Endodermal cell (in vitro differentiated cells): ENCODE measurements around the gene MYH14. TPM values are rescaled to one million over a fixed set of nuclear protein-coding genes. Genes with fewer than 3 reads are reported as not detected.

Experiments
- DNase-seq: peaks from one replicate; pipeline ENCODE4 v3.0.0-alpha.2; 2017
- H3K27ac ChIP-seq: 2 replicates; pipeline ENCODE4 v1.5.1; 2013; ENCODE audit warnings: mild to moderate bottlenecking, low read depth, low read length, moderate library complexity
- H3K27me3 ChIP-seq: 2 replicates; pipeline ENCODE4 v1.6.1; 2013; ENCODE audit warnings: mild to moderate bottlenecking, low read length, moderate library complexity; ENCODE audit not compliant: insufficient read depth, control insufficient read depth, poor library complexity, severe bottlenecking
- H3K36me3 ChIP-seq: 2 replicates; pipeline ENCODE4 v1.7.0; 2013; ENCODE audit warnings: mild to moderate bottlenecking, low read length, moderate library complexity; ENCODE audit not compliant: control insufficient read depth, insufficient read depth
- H3K4me1 ChIP-seq: one replicate; pipeline ENCODE4 v1.7.0; 2013; ENCODE audit warnings: low read length; ENCODE audit not compliant: control insufficient read depth, insufficient read depth
- H3K4me3 ChIP-seq: 2 replicates; pipeline ENCODE4 v1.5.1; 2013; ENCODE audit warnings: mild to moderate bottlenecking, low read length, moderate library complexity
- H3K9ac ChIP-seq: 2 replicates; pipeline ENCODE4 v1.6.1; 2013; ENCODE audit warnings: mild to moderate bottlenecking, low read length, moderate library complexity; ENCODE audit not compliant: poor library complexity, severe bottlenecking; ENCODE audit errors: extremely low read depth
- H3K9me3 ChIP-seq: 2 replicates; pipeline ENCODE4 v1.6.1; 2013; ENCODE audit warnings: mild to moderate bottlenecking, low read length, moderate library complexity; ENCODE audit not compliant: control insufficient read depth
- H3K27ac Mint-ChIP-seq: 2 replicates; pipeline ENCODE4 v1.8.0; 2020; ENCODE audit warnings: mixed read lengths
- H3K27me3 Mint-ChIP-seq: 2 replicates; pipeline ENCODE4 v1.8.0; 2021; ENCODE audit warnings: mild to moderate bottlenecking, mixed read lengths; ENCODE audit not compliant: insufficient read depth
- H3K36me3 Mint-ChIP-seq: 2 replicates; pipeline ENCODE4 v1.8.0; 2020; ENCODE audit warnings: low read depth, mixed read lengths
- H3K4me1 Mint-ChIP-seq: 2 replicates; pipeline ENCODE4 v1.8.0; 2020; ENCODE audit warnings: mixed read lengths
- H3K4me3 Mint-ChIP-seq: 2 replicates; pipeline ENCODE4 v1.8.0; 2020; ENCODE audit warnings: mild to moderate bottlenecking, moderate library complexity, mixed read lengths
- H3K9me3 Mint-ChIP-seq: 2 replicates; pipeline ENCODE4 v1.8.0; 2020; ENCODE audit warnings: mild to moderate bottlenecking, mixed read lengths
- CTCF ChIP-seq: fragments of 200-600 bp; sonication (generic); conservative IDR thresholded peaks from 2 replicates; pipeline ENCODE4 v1.5.0; 2021; ENCODE audit warnings: antibody characterized with exemption, mild to moderate bottlenecking
- WGBS, 2 experiments: methylation state at CpG; one replicate each; pipeline versions ENCODE4 v1.1.5 to v1.1.7; 2013; ENCODE audit warnings: missing lambda C conversion rate in 2 of 2, mixed read lengths in 1 of 2; ENCODE audit not compliant: insufficient coverage in 1 of 2, insufficient read length in 1 of 2; 5-methylcytosine and 5-hydroxymethylcytosine counted together
- total RNA-seq, 2 donors: library from RNA; stranded (reverse); fragmentation: NEBNext Ultra II Directional in 1 of 2; extraction: Animal tissue kit (Norgen Biotek cat#: 25700) in 1 of 2; gene quantifications; 2 replicates in 1 of 2; 3 replicates in 1 of 2; pipeline ENCODE4 v1.2.1, GENCODE V29; 2021

Gene MYH14
- total RNA-seq, 2 donors from 2014 or later, result 12.8 to 16.7 TPM

DNA sequence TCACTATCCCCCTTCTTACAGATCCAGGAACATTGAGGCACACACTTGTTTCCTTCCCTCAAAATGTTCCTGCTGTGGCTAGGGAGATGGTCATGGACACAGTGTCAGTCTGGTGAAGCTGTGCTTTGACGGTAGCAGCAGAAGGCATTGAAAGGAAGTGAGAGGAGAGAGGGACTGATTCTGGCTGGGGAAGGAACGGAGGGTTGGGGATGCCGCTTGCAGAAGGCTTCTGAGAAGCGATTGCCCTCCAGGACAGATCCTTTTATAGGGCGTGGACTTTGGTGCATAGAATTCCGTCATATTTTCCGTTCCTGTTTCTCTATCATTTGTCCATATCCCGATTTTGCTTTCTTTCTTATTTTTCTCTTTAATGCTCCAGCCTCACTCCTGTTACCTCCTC lies 14.1 kb upstream of the MYH14 start:
- no peak for TF ChIP-seq CTCF
- Histone ChIP-seq H3K27ac (no peak overlapping the region), H3K4me3 (no peak overlapping the region), H3K9ac (no peak overlapping the region), H3K27me3 (no peaks in the 10 kb centered on the region), H3K4me1 (no peaks in the 10 kb centered on the region), H3K9me3 (peaks cover 36% of the 10 kb centered on the region), H3K36me3 (no peaks in the 10 kb centered on the region)
- Mint-ChIP-seq H3K36me3 (no peaks in the 10 kb centered on the region), H3K9me3 (peaks cover 2% of the 10 kb centered on the region), H3K4me3 (no peak overlapping the region), H3K27ac (no peak overlapping the region), H3K4me1 (no peaks in the 10 kb centered on the region), H3K27me3 (peaks cover 9% of the 10 kb centered on the region)
- DNase-seq, result no peak
- WGBS, 2 experiments, result 73 to 80% methylated on average over 5 to 8 of the region's 8 CpGs

- DNase-seq, result no peak
- TF ChIP-seq CTCF, result no peak
- no peaks in the 10 kb centered on the region for H3K27me3 ChIP-seq
- 92% methylated on average over 4 to 7 of the region's 8 CpGs for WGBS, 2 experiments
- H3K4me3 ChIP-seq, result no peak overlapping the region
- H3K4me1 ChIP-seq, result no peaks in the 10 kb centered on the region
- peaks cover 42% of the 10 kb centered on the region for H3K9me3 ChIP-seq
- Mint-ChIP-seq H3K27me3 (peaks cover 12% of the 10 kb centered on the region), H3K4me3 (no peak overlapping the region), H3K27ac (no peak overlapping the region), H3K4me1 (no peaks in the 10 kb centered on the region), H3K9me3 (peaks cover 2% of the 10 kb centered on the region), H3K36me3 (no peaks in the 10 kb centered on the region)
- no peak overlapping the region for H3K9ac ChIP-seq
- H3K27ac ChIP-seq, result no peak overlapping the region
- H3K36me3 ChIP-seq, result no peaks in the 10 kb centered on the region
Measured at GRCh38 chr19:50190439-50190891, 13.0 kb upstream of the MYH14 start.

DNA sequence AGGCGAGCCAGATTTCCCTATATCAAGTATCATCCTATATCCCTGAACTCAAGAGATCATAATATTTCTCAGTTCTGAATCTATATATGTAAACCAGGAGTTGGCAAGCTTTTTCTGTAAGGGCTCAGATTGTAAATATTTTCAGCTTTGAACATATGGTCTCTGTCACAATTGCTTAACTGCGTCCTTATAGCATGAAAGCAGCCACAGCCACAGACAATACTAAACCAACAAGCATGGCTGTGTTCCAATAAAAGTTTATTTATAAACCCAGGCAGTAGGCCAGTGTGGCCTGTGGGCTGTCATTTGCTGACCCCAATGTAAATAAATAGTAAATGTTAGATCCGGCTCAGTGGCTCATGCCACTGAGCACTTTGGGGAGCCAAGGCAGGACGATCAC lies 12.2 kb upstream of the MYH14 start:
- DNase-seq, result no peak
- Mint-ChIP-seq H3K27ac (no peak overlapping the region), H3K4me3 (no peak overlapping the region), H3K36me3 (no peaks in the 10 kb centered on the region), H3K4me1 (no peaks in the 10 kb centered on the region), H3K9me3 (peaks cover 2% of the 10 kb centered on the region), H3K27me3 (peaks cover 18% of the 10 kb centered on the region)
- H3K27ac ChIP-seq, result no peak overlapping the region
- TF ChIP-seq CTCF, result no peak
- peaks cover 42% of the 10 kb centered on the region for H3K9me3 ChIP-seq
- H3K9ac ChIP-seq, result no peak overlapping the region
- WGBS, 2 experiments, result 81% methylated on average over 3 of the region's 4 CpGs; no CpG with 5 or more reads in 1 of the 2 experiments
- no peaks in the 10 kb centered on the region for H3K4me1 ChIP-seq
- no peaks in the 10 kb centered on the region for H3K36me3 ChIP-seq
- H3K4me3 ChIP-seq, result no peak overlapping the region
- no peaks in the 10 kb centered on the region for H3K27me3 ChIP-seq
